ENCODE measurements around the gene PIGS. TPM values are rescaled to one million over a fixed set of nuclear protein-coding genes. Genes with fewer than 3 reads are reported as not detected.
A peak's percentile ranks its signal among the peaks of the same experiment; 100 is the strongest.

PIGS gene
- total and polyA plus RNA-seq, 2 donors (not counting 3 experiments of a cell fraction or from before 2014, with no cell fraction given) = 71.3 to 110 TPM

DNA sequence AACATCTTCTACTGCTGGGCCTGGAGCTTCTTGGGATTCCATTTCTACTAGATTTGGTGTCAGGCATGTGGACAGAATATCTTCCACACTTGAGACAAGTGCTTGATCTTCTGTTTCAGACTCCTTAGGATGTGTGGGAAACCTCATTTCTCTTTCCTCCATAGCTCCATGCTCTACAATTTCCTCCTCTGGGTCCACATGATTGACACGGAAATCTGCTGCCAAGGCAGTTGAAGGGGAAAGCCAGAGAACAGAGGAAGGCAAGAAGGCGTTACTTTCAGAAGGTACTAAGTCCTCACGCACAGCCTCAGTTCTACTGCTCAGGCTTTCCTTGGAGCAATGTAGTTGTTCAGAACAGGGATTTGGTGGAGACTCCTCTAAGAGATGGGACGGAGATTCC lies 20.9 kb upstream of the PIGS start:
- H3K27me3 ChIP-seq (ENCODE audit: control insufficient read depth in 2 of 2, insufficient read depth in 2 of 2, low read length in 2 of 2) = no peaks in the 10 kb centered on the region
- TSS peak; percentile 8 for BruUV-seq (replicated peaks)
- H2AFZ ChIP-seq (ENCODE audit: low read depth, low read length) = no peak overlapping the region
- dilution Hi-C loops (cut with MboI; ENCODE audit: extremely low pct_ligation_motif_present, low sequenced_read_pairs) = no loop called here
- intact Hi-C loops (cut with micrococcal nuclease) = no loop called here
- no peaks in the 10 kb centered on the region for H4K20me1 ChIP-seq (replicated peaks; ENCODE audit: control insufficient read depth, extremely low read depth, insufficient read depth, low read length)
- H3K4me1 ChIP-seq (ENCODE audit: control insufficient read depth, extremely low read depth, insufficient read depth, low read length) = no peaks in the 10 kb centered on the region
- no peaks in the 10 kb centered on the region for H3K9me1 ChIP-seq (replicated peaks; ENCODE audit: control insufficient read depth, extremely low read depth, insufficient read depth, low read length)
- H3K36me3 ChIP-seq (ENCODE audit: control insufficient read depth in 2 of 2, extremely low read depth in 1 of 2, insufficient read depth in 2 of 2, low read length in 2 of 2) = peaks cover 0 to 2% of the 10 kb centered on the region in 2 experiments
- DNase-seq (ENCODE audit: low read depth, low spot score) = no peak
- H3K9me3 ChIP-seq (replicated peaks; ENCODE audit: control insufficient read depth, insufficient read depth, low read length) = no peaks in the 10 kb centered on the region
- H3K4me2 ChIP-seq (ENCODE audit: insufficient read depth, low read length) = no peak overlapping the region
- H3K4me3 ChIP-seq (replicated peaks in 1 of 3; ENCODE audit: insufficient read depth in 1 of 3, low read depth in 1 of 3, low read length in 3 of 3) = no peak overlapping the region
- FAIRE-seq = no peak
- CTCF ChIA-PET = interaction anchor here (0.9 kb wide), 1 partner anchor 20 kb away, joined by 3 read pairs; the partner anchor contains the start of gene PIGS
- POLR2A ChIA-PET = no interaction called here
- TF ChIP-seq POLR2AphosphoS5 (IDR thresholded peaks at IDR 0.05; ENCODE audit: insufficient read depth, low read depth, low read length) (no peak), MYC (IDR thresholded peaks at IDR 0.05; ENCODE audit: low read depth, low read length) (no peak), JUN (IDR thresholded peaks at IDR 0.05; ENCODE audit: borderline replicate concordance, insufficient read depth, insufficient read length, low read depth) (no peak), EZH2 (IDR thresholded peaks at IDR 0.05; ENCODE audit: borderline replicate concordance, low read depth, low read length, severe bottlenecking) (no peak), GATA2 (IDR thresholded peaks at IDR 0.05; ENCODE audit: insufficient read depth, insufficient read length, low read depth, low read length) (no peak), FOS (IDR thresholded peaks at IDR 0.05; ENCODE audit: borderline replicate concordance, insufficient read depth, low read length) (no peak), POLR2A (IDR thresholded peaks at IDR 0.05; ENCODE audit: low read depth, low read length) (no peak)
- TF ChIP-seq, protein P1, sequence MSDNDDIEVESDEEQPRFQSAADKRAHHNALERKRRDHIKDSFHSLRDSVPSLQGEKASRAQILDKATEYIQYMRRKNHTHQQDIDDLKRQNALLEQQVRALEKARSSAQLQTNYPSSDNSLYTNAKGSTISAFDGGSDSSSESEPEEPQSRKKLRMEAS (IDR thresholded peaks at IDR 0.05; ENCODE audit: insufficient read depth, insufficient read length) = no peak
- TF ChIP-seq, protein P2, sequence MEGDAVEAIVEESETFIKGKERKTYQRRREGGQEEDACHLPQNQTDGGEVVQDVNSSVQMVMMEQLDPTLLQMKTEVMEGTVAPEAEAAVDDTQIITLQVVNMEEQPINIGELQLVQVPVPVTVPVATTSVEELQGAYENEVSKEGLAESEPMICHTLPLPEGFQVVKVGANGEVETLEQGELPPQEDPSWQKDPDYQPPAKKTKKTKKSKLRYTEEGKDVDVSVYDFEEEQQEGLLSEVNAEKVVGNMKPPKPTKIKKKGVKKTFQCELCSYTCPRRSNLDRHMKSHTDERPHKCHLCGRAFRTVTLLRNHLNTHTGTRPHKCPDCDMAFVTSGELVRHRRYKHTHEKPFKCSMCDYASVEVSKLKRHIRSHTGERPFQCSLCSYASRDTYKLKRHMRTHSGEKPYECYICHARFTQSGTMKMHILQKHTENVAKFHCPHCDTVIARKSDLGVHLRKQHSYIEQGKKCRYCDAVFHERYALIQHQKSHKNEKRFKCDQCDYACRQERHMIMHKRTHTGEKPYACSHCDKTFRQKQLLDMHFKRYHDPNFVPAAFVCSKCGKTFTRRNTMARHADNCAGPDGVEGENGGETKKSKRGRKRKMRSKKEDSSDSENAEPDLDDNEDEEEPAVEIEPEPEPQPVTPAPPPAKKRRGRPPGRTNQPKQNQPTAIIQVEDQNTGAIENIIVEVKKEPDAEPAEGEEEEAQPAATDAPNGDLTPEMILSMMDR (IDR thresholded peaks at IDR 0.05; ENCODE audit: extremely low read depth in 1 of 2, insufficient read depth in 1 of 2, low read depth in 1 of 2, low read length in 2 of 2) = no peak
- no peak overlapping the region for H3K9ac ChIP-seq (replicated peaks; ENCODE audit: extremely low read depth, insufficient read depth, low read length)
- peaks cover 12% of the 10 kb centered on the region for H3K79me2 ChIP-seq (ENCODE audit: control insufficient read depth, insufficient read depth, low read length)
- H3K27ac ChIP-seq (ENCODE audit: insufficient read depth, low read depth, low read length) = no peak overlapping the region

Data from endothelial cell of umbilical vein (primary cell).